Hypothalamus (tissue), 51 donors: Measurements from ENCODE around the gene C14orf132.
"Not testable (repeated sequence)": the region's sequence is repeated elsewhere in the genome, so short reads cannot be mapped to it uniquely, and the experiment has no call there.

Experiments used
- DNase-seq, 51 donors: peaks; one replicate each; lab custom pipeline; 2025; lab: John Stamatoyannopoulos, UW

C14orf132 gene

DNA sequence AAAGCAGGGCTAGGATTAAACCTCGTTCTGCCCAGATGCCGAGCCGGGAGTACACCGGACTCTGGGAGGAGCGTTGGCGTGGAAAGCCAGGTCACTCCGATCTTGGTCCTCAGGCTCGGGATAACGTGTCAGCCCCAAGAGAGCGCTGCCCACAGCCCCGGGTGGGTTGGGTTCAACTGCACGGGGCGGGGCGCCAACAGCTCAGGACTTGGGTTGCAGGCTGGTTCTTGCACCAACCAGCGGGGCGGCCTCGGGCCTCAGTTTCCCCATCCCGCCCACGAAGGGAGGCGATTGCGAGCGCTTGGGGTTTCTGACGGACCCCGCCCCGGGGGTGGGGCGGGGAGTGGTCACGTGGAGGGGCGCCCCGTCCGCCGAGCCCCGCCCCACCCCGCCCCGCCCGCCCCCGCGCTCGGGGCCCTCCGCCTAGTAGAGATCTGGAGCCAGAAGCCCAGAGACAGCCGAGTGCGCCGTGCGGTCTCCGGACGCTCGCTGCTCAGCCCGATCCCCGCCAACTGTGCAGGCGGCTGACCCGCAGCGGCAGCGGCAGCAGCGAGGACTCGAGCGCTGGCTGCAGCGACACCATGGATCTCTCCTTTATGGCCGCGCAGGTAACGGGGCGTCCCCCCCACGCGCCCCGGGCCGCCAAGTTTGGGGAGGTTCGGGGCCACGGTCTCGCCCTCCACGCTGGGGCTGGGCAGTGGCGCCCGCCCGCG is at the start of gene C14orf132:
Gene C14orf132 (plus strand): TSS at position 443 of the 713 bp plus-strand sequence. CDS start 139 bp downstream, at position 582.
- DNase-seq: peak in 46 of 51 donors; percentile 16 to 81 (median 58)

DNA sequence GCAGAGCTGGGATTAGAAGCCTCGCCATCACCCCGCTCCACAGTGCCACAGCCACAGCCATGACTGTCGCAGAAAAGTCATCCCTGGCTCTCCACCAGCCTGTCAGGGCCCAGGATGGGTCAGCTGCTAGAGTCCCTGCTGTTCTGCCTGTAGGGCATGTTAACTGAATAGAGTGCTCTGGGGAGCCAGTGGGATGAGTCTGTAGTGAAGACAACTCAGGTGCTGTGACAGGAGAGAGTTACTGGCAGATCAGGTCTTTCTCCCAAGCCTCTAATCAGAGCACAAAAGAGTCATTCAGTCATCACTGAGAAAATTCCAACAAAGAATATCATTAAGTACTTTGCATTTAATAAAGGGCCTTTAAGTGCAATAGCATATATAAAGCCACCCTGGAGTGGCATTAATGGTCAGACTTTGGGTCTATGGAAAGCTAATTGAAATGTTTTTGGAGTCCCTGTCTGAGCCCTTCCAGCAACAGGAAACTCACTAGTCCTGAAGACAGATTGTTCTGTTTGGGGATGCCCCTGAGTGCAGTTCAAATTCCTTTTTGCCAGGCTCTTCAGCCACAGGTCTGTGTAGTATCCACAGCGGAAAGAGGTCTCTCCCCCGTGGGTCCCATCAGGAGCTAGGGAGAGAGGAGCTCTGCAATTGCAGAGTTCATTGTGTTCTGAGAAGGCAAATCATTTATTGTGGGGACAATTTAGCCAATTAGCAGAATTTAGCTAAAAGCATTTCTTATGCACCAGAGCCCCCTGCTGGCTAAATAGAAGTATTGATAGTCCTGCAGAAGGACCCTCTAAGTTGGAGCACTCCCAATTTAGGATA is 45.2 kb upstream of the C14orf132 start:
- peak in 15 of 51 donors; percentile 2 to 48 (median 18) for DNase-seq

GRCh38 chr14:95994593-95994928 is 44.6 kb upstream of the C14orf132 start:
- no peak for DNase-seq

DNA sequence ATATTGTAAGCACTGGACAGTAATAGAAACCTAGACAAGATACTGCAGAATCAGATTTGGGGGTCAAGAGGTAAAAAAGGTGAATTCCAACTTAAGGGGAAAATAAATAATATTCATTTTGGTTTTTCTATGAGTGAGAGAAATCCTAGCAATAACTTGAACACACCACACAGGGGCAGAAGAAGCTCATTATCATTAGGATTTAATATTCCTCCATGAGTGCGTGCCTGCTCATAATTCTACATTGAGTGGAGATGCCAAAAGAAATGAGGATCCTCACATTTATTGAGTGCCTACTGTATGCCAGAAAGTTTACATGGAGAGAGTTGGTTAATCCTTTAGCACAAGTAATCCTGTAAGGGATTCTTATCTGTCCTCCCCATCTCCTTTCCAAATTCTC is 40.5 kb upstream of the C14orf132 start:
- DNase-seq: peak in 1 of 51 donors; percentile 2

DNA sequence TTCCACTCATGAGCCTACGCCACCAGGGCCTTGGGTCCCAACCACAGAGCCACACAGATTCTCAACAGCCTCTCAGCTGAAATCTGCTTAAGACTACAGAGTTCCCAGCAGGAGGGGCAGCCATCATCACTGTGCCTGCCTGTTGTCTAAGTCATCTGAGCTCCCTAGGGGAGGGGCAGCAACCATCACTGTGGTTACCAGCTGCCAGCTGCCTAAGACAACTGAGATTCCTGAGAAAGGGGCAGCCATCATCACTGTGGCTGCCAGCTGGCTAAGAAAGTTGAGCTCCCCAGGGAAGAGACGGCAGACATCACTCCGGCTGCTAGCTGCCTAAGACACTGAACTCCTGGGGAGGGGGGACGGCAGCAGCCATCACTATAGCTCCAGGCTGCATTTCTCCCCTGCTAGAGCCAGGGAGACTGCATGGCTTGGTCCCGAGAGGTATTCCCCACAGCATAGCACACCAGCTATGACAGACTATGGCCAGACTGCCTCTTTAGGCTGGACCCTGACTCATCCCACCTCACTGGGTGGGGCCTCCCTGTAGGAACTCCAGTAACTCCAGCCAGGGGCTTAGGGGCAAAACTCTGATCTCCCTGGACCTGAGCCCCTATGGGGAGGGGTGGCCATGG is 37.2 kb upstream of the C14orf132 start:
- DNase-seq: no peak

GRCh38 chr14:96002498-96002884 is 36.7 kb upstream of the C14orf132 start:
- no peak for DNase-seq

GRCh38 chr14:96011131-96011530 is 28.0 kb upstream of the C14orf132 start:
- no peak for DNase-seq

GRCh38 chr14:96011607-96012006 is 27.6 kb upstream of the C14orf132 start:
- no peak for DNase-seq

- not testable (repeated sequence) for DNase-seq
These were observed 26.4 kb upstream of the C14orf132 start for GRCh38 chr14:96012757-96013156.

- no peak for DNase-seq
These were observed 25.0 kb upstream of the C14orf132 start for GRCh38 chr14:96014176-96014575.

DNA sequence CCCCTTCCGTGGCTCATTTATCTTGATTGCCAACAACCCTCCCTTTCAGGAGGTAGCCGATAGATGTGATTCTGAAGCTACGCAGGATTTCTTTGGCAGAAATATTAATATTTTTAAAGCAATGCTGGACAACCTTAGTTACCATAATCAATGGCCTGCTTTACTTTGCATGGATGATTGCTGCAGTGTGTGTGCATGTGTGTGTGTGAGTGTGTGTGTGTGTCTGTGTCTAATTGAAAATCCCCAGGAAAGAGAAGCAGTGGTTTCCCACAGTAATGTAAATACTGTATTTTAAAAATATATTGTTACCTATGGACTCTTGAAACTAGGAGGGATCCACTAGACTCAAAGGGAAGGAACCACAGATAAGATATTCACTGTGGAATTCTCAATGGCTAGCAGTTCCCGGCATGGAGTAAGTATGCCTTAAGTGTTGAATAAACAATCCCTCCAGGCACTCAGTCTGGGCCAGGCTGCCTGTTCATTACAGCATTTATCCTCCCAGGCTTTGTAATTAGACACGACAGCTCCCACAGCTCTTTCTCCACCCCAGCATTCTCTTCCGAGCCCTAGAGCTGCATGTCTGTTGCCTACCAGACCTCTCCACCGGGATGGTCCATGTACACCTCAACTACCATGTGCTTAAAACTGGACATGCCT is 22.5 kb upstream of the C14orf132 start:
- DNase-seq: no peak

DNA sequence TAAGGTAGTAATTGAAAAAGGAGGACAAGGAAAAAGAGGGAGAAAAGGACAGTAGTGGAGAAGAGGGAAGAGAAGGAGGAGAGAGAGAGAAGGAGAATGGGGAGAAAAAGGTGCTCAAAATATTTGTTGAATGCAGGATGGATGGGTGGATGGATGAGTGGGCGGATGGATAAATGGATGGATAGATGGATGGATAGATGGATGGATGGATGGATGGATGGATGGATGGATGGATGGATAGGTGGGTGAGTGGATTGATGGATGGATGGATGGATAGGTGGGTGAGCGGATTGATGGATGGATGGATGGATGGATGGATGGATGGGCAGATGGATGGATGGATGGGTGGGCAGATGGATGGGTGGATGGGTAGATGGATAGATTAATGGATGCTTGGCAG is 21.3 kb upstream of the C14orf132 start:
- no peak for DNase-seq

DNA sequence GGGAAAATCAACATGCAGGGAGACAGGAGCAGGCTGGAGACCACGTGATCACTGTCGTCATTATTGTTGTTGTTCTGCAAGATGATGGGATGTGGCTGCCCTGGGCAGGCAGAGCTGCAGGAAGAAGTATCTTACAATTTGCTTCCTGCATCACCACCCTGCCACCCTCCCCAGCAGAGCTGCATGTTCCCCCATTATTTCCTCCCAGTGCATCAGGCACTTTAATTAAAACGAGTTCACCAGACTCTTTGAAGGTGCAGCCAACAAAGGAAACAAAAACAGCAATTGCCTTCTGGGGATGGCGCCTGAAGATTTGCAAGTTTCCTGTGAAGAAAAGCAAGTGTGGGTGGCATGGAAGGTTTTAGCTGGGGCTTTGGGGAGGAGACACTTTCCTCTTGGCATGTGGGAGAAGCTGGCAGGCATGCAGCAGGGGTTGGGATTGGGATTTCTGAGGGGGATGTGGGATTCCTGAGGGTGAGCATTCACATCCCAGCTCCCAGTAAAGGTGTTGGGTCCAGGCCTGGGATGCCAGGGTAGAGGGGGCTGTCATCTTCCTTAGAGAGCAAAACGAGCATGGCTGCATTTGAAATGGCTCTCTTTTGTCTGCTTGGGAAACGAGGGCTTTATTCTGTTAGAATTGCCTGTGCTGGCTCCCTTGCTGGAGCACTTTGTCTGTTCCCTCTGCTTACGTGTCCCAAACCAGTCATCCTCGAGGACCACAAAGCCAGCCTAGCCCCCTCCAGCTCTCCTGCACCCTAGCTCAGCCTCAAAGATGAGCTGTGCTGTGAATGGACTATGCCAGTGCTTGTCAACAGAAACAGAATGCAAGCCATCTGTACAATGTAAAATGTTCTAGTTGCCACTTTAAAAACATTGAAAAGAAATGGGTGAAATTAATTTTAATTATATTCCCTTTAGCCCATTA is 11.5 kb upstream of the C14orf132 start:
- peak in 3 of 51 donors; percentile 11 to 37 (median 13) for DNase-seq

GRCh38 chr14:96029089-96029645 is 10.0 kb upstream of the C14orf132 start:
- DNase-seq: no peak

- no peak for DNase-seq
These were observed 8.9 kb upstream of the C14orf132 start for GRCh38 chr14:96030108-96030760.

- DNase-seq: no peak
These were observed 7.5 kb upstream of the C14orf132 start for GRCh38 chr14:96031691-96032090.

DNA sequence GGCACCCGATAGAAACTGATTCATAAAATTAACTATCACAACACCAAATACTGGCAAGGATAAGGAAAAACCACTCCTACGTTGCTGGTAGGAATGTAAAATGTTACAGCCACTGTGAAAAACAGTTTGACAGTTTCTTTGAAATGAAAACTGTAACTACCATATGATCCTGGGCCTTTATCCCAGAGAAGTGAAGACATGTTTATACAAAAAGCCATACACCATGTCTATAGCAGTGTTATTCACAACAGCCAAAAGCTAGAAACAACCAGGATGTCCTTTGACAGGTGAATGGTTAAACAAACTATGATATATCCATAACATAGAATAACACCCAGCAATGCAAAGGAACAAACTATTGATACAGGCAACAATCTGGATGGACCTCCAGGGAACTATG is 3.7 kb upstream of the C14orf132 start:
- no peak for DNase-seq

- no peak for DNase-seq
These were observed 1.1 kb upstream of the C14orf132 start for GRCh38 chr14:96037891-96038557.

GRCh38 chr14:96038558-96038919 is 623 bp upstream of the C14orf132 start:
- no peak for DNase-seq
